Right lung (tissue), 5 donors: ENCODE measurements around the gene GOLGA3. TPM values are rescaled to one million over a fixed set of nuclear protein-coding genes. Genes with fewer than 3 reads are reported as not detected.

Experiments
- DNase-seq, 2 donors: peaks; one replicate each; pipeline ENCODE4 v3.0.0-alpha.2; 2013
- polyA plus RNA-seq, 5 donors: library from polyadenylated mRNA; unstranded; fragments of 120-200 nt; gene quantifications; one replicate each; pipeline versions ENCODE4 v1.2.1 to v1.2.3, GENCODE V29; 2013; ENCODE audit warnings: inconsistent platforms in 1 of 5, low replicate concordance in 1 of 5; ENCODE audit not compliant: insufficient read length in 5 of 5, insufficient read depth in 1 of 5

GOLGA3 gene
- polyA plus RNA-seq, 5 donors = 27.9 to 50.0 (median 37.5) TPM

- no peak for DNase-seq
Measured at GRCh38 chr12:132748319-132748718, 80.3 kb downstream of the GOLGA3 start.

- no peak for DNase-seq
Measured at GRCh38 chr12:132747896-132748295, 80.8 kb downstream of the GOLGA3 start.

GRCh38 chr12:132747395-132747794 is 81.3 kb downstream of the GOLGA3 start:
- no peak for DNase-seq

DNA sequence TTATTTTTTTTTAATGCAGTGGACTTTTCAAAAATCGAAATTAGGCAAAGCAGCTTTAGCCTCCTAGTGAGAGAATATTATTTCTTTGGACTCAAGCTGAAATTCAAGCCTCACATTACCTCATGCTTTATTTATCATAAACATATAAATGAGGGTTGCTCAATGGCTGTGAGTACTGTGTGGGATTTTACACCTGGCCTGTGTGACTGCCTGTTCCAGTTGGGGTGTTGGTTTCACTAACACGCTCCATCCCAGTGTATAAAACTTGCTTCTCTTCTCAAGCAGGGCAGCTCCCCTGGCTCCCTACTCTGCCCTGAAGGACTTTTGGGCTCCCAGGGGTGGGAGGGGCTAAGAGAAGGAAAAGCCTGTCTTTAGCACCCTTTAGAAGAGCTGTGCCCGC is 82.1 kb downstream of the GOLGA3 start:
- DNase-seq = no peak

- no peak for DNase-seq
Measured at GRCh38 chr12:132743831-132744230, 84.8 kb downstream of the GOLGA3 start.

GRCh38 chr12:132741620-132742019 is 87.0 kb downstream of the GOLGA3 start:
- no peak for DNase-seq

DNA sequence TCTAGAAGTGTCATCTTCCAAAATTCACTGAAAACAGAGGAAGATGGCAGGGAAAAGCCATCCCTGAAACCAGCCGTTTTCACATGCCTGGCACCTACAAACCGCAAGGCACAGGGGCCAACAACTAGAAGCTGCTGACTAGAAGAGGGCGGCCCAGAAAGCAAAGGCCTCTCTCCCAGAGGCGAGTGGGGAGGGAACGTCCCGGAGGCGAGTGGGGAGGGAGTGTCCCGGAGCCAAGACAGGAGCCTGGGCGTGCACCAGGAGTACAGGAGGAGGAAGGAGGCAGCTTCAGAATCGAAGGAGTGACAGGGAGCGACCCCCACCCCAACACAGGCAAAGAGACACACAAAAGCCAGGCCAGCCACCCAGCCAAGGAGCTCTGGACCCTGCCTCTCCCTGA is 88.0 kb downstream of the GOLGA3 start:
- DNase-seq = no peak

GRCh38 chr12:132740313-132740646 is 88.4 kb downstream of the GOLGA3 start:
- no peak for DNase-seq

DNA sequence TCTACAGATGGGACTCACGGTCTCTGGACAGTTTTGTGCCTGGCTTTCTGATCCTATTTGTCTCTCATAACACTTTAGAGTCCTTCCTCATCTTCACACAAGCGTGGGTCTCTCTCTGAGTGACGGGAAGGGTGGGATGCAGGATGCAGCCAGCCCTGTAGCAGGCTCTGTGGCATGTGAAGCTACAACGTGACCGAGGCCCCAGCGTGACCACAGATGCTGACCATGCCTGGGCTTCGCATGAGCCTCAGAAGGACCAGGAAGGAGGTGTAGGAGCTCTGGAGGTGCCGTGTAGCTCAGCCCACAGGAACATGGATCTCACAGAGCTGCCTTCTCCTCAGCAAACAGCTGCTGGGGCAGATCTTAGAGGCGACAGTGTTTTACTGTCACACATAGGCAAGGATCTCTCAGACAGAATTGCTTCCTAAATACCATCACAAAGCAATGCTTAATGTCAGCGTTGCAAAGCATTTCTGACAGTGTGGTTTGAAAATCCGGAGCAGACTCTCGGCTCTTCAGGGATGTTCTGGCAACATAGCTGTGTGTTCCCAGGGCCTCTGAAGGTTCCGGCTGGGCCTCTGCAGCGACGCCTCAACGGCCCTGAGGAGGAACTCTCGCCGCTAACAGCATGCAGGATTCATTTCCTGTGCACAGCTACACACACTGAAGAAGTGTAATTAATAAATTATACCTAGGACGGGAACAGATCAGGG is 88.9 kb downstream of the GOLGA3 start:
- no peak for DNase-seq

GRCh38 chr12:132736913-132737312 is 91.8 kb downstream of the GOLGA3 start:
- no peak for DNase-seq

GRCh38 chr12:132736378-132736777 is 92.3 kb downstream of the GOLGA3 start:
- DNase-seq = no peak

DNA sequence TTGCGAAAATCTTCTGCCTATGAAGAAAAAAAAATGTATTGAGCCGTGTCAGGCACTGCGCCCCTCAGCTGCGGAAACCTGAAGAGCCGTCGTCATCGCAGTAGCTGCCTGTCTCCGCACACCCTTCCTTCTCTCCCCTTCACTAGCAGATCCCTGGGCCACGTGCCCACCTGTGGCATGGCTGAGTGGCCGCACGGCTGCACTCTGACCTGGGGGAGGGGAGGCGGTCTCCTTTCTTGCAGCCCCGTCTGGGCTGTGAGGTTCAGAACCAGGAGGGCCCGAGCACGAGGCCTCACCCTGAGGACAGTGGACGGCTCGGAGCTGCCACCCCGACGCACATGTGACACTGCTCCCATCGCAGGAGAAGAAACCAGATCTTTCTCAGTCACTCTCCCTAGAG is 93.2 kb downstream of the GOLGA3 start:
- no peak for DNase-seq

GRCh38 chr12:132734206-132734605 is 94.5 kb downstream of the GOLGA3 start:
- no peak for DNase-seq

DNA sequence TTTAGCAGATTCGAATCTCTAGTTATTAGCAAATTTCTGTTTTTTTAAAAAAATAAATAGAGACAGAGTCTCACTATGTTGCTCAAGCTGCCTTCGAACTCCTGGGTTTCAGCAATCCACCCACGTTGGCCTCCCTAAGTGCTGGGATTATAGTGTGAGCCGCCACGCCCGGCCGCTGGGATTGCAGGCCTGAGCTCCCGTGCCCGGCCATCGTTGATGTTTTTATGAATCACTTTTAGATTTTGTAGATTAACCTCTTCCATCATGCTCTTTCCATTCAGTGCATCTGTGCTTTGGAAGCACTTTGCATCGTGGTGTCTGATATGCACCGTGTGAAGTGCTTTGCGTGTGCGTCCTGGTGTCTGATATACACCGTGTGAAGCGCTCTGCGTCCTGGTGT is 97.1 kb downstream of the GOLGA3 start:
- DNase-seq = no peak

DNA sequence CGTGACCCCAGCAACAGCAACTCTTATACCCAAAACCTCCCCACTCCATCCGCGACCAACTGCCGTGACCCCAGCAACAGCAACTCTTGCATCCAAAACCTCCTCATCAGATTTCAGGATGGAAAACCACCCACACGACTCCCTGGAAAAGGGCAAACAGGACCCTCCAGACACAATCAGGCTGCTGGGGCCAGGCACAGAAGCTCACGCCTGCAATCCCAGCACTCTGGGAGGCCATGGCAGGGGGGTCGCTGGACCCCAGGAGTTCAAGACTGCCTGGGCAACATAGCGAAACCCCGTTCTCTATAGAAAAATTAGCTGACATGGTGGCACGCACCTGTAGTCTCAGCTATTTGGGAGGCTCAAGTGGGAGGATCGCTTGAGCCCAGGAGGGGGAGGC is 98.3 kb downstream of the GOLGA3 start:
- no peak for DNase-seq

DNA sequence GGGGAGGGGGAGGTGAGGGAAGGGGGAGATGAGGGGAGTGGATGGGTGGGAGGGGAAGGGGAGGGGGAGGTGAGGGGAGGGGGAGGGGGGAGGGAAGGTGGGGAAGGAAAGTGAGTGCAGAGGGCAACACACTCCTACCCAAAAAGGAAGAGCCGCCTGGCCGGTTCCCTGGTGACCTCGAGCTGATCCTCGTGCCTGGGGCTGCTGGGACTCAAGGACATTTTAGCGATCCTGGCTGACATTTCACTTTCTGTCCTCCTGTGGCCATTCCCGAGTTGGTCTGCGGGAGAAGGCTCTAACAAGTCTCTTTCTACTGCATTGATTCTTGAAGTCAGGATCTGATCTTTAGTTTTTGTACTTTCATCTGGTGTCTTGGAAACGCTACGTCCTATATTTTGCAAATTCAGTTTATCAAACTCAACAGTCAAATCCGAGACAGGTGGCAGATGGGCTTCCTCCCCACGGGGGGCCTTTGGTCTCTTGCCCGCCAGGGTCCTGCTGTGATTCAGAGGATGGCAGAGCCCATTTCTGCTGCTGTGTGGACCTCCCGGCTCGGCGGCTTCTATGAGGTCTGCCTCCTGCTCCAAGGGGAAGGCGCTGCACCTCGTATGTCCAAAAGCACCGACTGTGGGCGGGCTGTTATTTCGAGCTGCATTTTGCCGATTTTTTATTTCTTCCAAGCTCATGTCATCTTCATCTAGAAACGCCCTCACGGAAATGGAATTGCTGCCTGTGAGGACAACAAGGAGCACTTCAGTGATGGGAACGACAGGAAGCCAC is 98.9 kb downstream of the GOLGA3 start:
- no peak for DNase-seq

GRCh38 chr12:132728502-132728901 is 100.2 kb downstream of the GOLGA3 start:
- DNase-seq = no peak

GRCh38 chr12:132727091-132727794 is 101.4 kb downstream of the GOLGA3 start:
- DNase-seq = no peak

DNA sequence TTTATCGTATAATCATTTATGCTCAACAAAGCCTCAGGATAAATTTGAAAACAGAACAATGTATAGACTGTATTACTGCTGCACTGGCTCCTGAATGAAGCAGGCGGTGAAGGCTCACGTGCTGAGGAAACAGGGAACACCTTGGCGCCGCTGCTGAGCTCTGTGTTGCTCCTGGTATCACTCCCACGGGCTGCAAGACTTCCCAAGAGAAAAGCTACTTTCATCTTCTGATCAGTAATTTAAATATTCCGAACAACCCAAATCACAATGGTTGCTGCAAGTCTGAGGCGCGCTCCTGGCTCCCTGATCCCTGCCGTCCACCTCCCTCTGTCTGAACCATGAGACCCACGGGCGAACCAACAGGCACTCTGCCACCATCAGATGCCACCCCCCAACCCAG is 102.3 kb downstream of the GOLGA3 start:
- no peak for DNase-seq

DNA sequence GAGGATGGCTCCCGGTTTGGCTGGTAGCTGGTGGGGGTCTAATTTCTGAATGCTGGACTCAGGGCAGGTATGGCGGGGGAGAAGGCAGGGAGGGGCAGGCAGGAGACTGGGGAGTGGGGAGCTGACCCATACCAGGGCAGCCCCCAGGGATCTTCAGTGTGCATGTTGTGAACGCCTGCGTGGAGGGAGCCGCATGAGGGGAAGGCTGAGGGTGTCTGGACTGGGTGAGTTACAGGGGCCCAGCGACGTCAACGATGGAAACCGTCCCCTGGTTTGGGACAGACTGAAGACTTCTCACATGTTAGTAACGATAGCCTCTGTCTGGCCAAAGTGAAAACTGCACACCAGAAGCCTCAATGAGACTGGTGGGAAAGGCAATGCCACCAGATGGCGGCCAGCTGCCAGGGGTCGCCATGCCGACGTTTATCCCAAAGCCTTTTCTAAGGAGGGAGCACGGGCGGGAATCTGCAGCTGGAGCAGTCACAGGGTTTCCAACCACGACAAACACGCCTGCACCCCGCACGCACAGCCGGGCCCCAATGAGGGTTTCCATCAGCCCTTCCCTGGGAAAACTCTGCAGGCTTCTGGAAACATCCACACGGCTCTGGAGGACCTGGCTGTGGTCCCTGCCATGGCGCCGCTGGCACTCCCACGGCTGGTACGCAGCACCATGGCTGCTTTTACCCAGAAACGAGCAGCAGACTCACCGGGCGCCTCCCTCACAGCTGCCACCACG is 104.0 kb downstream of the GOLGA3 start:
- DNase-seq = no peak

GRCh38 chr12:132723764-132724140 is 104.9 kb downstream of the GOLGA3 start:
- no peak for DNase-seq

- DNase-seq = no peak
Measured at GRCh38 chr12:132723015-132723763, 105.5 kb downstream of the GOLGA3 start.
